ENCODE results near the gene TINAGL1. TPM values are rescaled to one million over a fixed set of nuclear protein-coding genes. Genes with fewer than 3 reads are reported as not detected.

The TINAGL1 gene
- total and polyA plus RNA-seq, 2 of the 13 experiments (the other 11 are each of a cell fraction or from before 2014, with no cell fraction given): 24.7 to 76.8 TPM

- H3K4me1 ChIP-seq (ENCODE audit: insufficient read depth, low read length): peaks cover 26% of the 10 kb centered on the region
- POLR2A ChIA-PET: no interaction called here
- no peaks in the 10 kb centered on the region for H3K79me2 ChIP-seq (ENCODE audit: insufficient read depth, low read length)
- no peak overlapping the region for H3K4me3 ChIP-seq (replicated peaks in 1 of 3; ENCODE audit: insufficient read depth in 1 of 3, low read depth in 2 of 3, low read length in 3 of 3)
- no peak for FAIRE-seq
- no peak overlapping the region for H3K4me2 ChIP-seq (ENCODE audit: low read depth, low read length)
- H3K9ac ChIP-seq (ENCODE audit: insufficient read depth, low read depth, low read length): no peak overlapping the region
- 20% methylated on average over 5 of the region's 5 CpGs for WGBS (ENCODE audit: low lambda C conversion rate)
- no peaks in the 10 kb centered on the region for H3K9me3 ChIP-seq (ENCODE audit: low read length)
- in situ Hi-C loops (cut with HindIII; ENCODE audit: extremely low pct_ligation_motif_present, low pct_unique_long_range_greater_than_20kb): no loop called here
- TF ChIP-seq SKI (IDR thresholded peaks at IDR 0.05; ENCODE audit: partially characterized antibody): no peak
- TF ChIP-seq NFYB (CRISPR knock-in tag; IDR thresholded peaks at IDR 0.05): no peak
- no peak for TF ChIP-seq ZNF619 (CRISPR knock-in tag; IDR thresholded peaks at IDR 0.05)
- no peak for TF ChIP-seq MED13 (CRISPR knock-in tag; IDR thresholded peaks at IDR 0.05)
- no peak for TF ChIP-seq RXRA (CRISPR knock-in tag; IDR thresholded peaks at IDR 0.05)
- TF ChIP-seq ZNF280D (CRISPR knock-in tag; IDR thresholded peaks at IDR 0.05): no peak
- no peak for TF ChIP-seq ATAD3A (CRISPR knock-in tag; IDR thresholded peaks at IDR 0.05)
- no peak for TF ChIP-seq DR1 (CRISPR knock-in tag; IDR thresholded peaks at IDR 0.05)
- CTCF ChIA-PET (ENCODE audit: low intra/inter-chr PET ratio, low total read pairs): no interaction called here
- H2AFZ ChIP-seq (ENCODE audit: low read length): no peak overlapping the region
- no peaks in the 10 kb centered on the region for H3K27me3 ChIP-seq (ENCODE audit: control insufficient read depth in 1 of 2, insufficient read depth in 2 of 2, low read length in 2 of 2)
- no peak for ATAC-seq
- BruUV-seq (replicated peaks): no TSS peak
- H3K36me3 ChIP-seq (replicated peaks in 1 of 2; ENCODE audit: control insufficient read depth in 1 of 2, insufficient read depth in 2 of 2, low read length in 2 of 2): no peaks in the 10 kb centered on the region
- no peaks in the 10 kb centered on the region for H4K20me1 ChIP-seq (ENCODE audit: insufficient read depth, low read length)
- DNase-seq (ENCODE audit: low spot score): no peak
- intact Hi-C loops (cut with micrococcal nuclease; ENCODE audit: unreplicated experiment): no loop called here
- H3K27ac ChIP-seq (ENCODE audit: extremely low read length, insufficient read depth, low read length): no peak overlapping the region
Observed at GRCh38 chr1:31556481-31557006, 19.8 kb upstream of the TINAGL1 start.

Data from HepG2 (cell line).